Measurements from ENCODE around the gene COL17A1.

The COL17A1 gene

DNA sequence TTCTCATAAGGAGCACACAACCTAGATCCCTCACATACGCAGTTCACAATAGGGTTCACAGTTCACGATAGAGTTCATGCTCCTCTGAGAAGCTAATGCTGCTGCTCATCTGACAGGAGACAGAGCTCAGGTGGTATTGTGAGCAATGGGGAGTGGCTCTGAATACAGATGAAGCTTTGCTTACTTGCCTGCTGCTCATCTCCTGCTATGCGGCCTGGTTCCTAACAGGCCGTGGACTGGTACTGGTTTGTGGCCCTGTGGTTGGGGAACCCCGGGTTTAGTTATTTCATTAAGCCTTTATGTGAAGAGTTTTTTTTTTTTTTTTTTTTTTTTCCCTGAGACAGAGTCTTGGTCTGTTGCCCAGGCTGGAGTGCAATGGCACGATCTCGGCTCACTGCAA is 99.3 kb downstream of the COL17A1 start:
- no peaks in the 10 kb centered on the region for H3K36me3 ChIP-seq (ENCODE audit: control insufficient read depth, insufficient read depth, low read length)
- H3K4me1 ChIP-seq (ENCODE audit: control insufficient read depth, insufficient read depth, low read length): peaks cover 4% of the 10 kb centered on the region; the same call in 1 of the 2 replicates
- H3K4me3 ChIP-seq (ENCODE audit: low read depth, low read length): no peak overlapping the region
- H3K27ac ChIP-seq (ENCODE audit: low read depth, low read length): no peak overlapping the region
- H3K27me3 ChIP-seq (ENCODE audit: control insufficient read depth, insufficient read depth, low read length): no peaks in the 10 kb centered on the region
- no peak overlapping the region for H3K9ac ChIP-seq (ENCODE audit: low read length)
- H3K9me3 ChIP-seq (ENCODE audit: control insufficient read depth, insufficient read depth, low read depth, low read length): no peaks in the 10 kb centered on the region

GRCh38 chr10:103985726-103986125 is 100.0 kb downstream of the COL17A1 start:
- H3K9ac ChIP-seq (ENCODE audit: low read length): no peak overlapping the region
- H3K9me3 ChIP-seq (ENCODE audit: control insufficient read depth, insufficient read depth, low read depth, low read length): no peaks in the 10 kb centered on the region
- H3K4me3 ChIP-seq (ENCODE audit: low read depth, low read length): no peak overlapping the region
- no peak overlapping the region for H3K27ac ChIP-seq (ENCODE audit: low read depth, low read length)
- peaks cover 4% of the 10 kb centered on the region; the same call in 1 of the 2 replicates for H3K4me1 ChIP-seq (ENCODE audit: control insufficient read depth, insufficient read depth, low read length)
- H3K36me3 ChIP-seq (ENCODE audit: control insufficient read depth, insufficient read depth, low read length): no peaks in the 10 kb centered on the region
- H3K27me3 ChIP-seq (ENCODE audit: control insufficient read depth, insufficient read depth, low read length): no peaks in the 10 kb centered on the region

DNA sequence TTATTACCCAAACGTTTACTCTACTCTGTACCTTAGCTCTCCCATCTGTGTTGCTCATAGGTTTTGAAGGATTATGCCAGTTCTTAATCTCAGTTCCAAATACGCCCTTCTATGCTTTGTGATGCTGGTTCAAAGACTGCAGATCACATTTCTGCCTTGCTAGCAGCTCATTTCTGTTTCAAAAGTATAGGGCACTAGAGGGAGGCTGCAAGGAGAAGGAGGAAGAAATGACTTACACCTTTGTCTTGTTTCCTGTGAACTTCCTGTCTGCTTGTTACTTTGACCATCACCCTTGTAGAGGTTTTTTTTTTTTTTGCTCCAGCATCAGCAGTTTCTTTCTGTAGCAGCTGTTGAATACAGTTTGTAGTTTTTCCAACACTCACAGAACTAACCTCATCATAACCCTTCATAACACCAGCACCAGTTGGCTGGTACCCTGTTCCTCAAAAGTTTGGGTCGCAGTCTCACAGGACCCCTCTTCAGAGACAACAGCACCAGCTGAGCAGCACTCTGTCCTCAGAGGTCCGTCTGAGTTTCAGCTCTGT is 102.2 kb downstream of the COL17A1 start:
- H3K4me3 ChIP-seq (ENCODE audit: low read depth, low read length): no peak overlapping the region
- H3K27ac ChIP-seq (ENCODE audit: low read depth, low read length): no peak overlapping the region
- H3K9ac ChIP-seq (ENCODE audit: low read length): no peak overlapping the region
- no peaks in the 10 kb centered on the region for H3K36me3 ChIP-seq (ENCODE audit: control insufficient read depth, insufficient read depth, low read length)
- H3K4me1 ChIP-seq (ENCODE audit: control insufficient read depth, insufficient read depth, low read length): peaks cover 4% of the 10 kb centered on the region; the same call in 1 of the 2 replicates
- no peaks in the 10 kb centered on the region for H3K9me3 ChIP-seq (ENCODE audit: control insufficient read depth, insufficient read depth, low read depth, low read length)
- no peaks in the 10 kb centered on the region for H3K27me3 ChIP-seq (ENCODE audit: control insufficient read depth, insufficient read depth, low read length)

GRCh38 chr10:103982639-103983038 is 103.0 kb downstream of the COL17A1 start:
- no peak overlapping the region for H3K9ac ChIP-seq (ENCODE audit: low read length)

More at GRCh38 chr10:103982639-103983038, 103.0 kb downstream of the COL17A1 start:
- H3K36me3 ChIP-seq (ENCODE audit: control insufficient read depth, insufficient read depth, low read length): no peaks in the 10 kb centered on the region
- H3K27me3 ChIP-seq (ENCODE audit: control insufficient read depth, insufficient read depth, low read length): no peaks in the 10 kb centered on the region
- no peak overlapping the region for H3K27ac ChIP-seq (ENCODE audit: low read depth, low read length)
- no peak overlapping the region for H3K4me3 ChIP-seq (ENCODE audit: low read depth, low read length)
- H3K4me1 ChIP-seq (ENCODE audit: control insufficient read depth, insufficient read depth, low read length): peaks cover 4% of the 10 kb centered on the region; the same call in 1 of the 2 replicates
- H3K9me3 ChIP-seq (ENCODE audit: control insufficient read depth, insufficient read depth, low read depth, low read length): no peaks in the 10 kb centered on the region
